ENCODE measurements around the gene GCLM. TPM values are rescaled to one million over a fixed set of nuclear protein-coding genes. Genes with fewer than 3 reads are reported as not detected.

GCLM gene
- total and polyA plus RNA-seq, 9 of the 15 experiments (the other 6 are each of a cell fraction or from before 2014, with no cell fraction given): 9.3 to 71.6 (median 24.5) TPM

DNA sequence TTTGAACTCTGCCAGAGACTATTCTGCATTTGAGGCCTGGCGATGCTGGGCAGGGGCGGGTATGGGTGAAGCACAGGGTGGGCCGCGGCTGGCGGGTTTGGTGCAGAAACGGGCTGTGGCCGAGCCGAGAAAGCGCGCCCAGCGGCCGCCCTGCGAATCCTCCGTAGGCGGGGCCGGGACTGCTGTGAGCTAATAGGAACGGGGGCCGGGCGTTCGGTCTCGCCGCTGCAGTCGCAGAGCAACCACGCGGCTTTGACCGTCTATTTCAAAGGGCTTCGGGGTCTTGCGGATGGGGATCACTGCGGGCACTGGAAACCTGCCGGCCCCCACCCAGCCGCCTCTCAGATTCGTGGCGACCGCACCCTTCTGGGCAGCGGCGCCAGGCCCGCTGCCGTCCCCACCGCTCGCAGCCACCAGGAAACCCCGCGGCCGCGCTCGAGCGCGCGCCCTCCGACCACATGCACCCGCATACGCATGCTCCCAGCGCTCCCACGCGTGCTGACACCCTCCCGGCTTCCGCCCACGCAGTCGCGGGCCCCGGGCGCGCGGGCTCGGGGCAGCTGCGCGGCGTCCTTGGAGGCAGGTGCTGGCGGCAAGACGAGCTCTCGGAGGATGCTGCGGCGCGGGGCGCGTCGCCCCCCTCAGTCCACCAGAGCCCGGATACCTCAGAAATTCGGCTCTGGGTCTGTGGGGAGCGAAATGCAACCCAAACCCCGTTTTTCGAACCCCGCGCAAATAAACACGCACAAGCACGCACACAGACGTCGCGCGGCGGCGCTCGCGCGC is 62.8 kb downstream of the GCLM start (continued):
- TF ChIP-seq NFIX (CRISPR knock-in tag; IDR thresholded peaks at IDR 0.05; ENCODE audit: low read depth): no peak
- TF ChIP-seq DPF2 (IDR thresholded peaks at IDR 0.05): no peak
- TF ChIP-seq, protein P1, sequence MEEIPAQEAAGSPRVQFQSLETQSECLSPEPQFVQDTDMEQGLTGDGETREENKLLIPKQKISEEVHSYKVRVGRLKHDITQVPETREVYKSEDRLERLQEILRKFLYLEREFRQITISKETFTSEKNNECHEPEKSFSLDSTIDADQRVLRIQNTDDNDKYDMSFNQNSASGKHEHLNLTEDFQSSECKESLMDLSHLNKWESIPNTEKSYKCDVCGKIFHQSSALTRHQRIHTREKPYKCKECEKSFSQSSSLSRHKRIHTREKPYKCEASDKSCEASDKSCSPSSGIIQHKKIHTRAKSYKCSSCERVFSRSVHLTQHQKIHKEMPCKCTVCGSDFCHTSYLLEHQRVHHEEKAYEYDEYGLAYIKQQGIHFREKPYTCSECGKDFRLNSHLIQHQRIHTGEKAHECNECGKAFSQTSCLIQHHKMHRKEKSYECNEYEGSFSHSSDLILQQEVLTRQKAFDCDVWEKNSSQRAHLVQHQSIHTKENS (CRISPR knock-in tag; IDR thresholded peaks at IDR 0.05): no peak
- no peak for TF ChIP-seq TSC22D4 (tag; IDR thresholded peaks at IDR 0.05)
- no peak for TF ChIP-seq FOXK1 (CRISPR knock-in tag; IDR thresholded peaks at IDR 0.05; ENCODE audit: borderline replicate concordance)
- TF ChIP-seq, protein P2, sequence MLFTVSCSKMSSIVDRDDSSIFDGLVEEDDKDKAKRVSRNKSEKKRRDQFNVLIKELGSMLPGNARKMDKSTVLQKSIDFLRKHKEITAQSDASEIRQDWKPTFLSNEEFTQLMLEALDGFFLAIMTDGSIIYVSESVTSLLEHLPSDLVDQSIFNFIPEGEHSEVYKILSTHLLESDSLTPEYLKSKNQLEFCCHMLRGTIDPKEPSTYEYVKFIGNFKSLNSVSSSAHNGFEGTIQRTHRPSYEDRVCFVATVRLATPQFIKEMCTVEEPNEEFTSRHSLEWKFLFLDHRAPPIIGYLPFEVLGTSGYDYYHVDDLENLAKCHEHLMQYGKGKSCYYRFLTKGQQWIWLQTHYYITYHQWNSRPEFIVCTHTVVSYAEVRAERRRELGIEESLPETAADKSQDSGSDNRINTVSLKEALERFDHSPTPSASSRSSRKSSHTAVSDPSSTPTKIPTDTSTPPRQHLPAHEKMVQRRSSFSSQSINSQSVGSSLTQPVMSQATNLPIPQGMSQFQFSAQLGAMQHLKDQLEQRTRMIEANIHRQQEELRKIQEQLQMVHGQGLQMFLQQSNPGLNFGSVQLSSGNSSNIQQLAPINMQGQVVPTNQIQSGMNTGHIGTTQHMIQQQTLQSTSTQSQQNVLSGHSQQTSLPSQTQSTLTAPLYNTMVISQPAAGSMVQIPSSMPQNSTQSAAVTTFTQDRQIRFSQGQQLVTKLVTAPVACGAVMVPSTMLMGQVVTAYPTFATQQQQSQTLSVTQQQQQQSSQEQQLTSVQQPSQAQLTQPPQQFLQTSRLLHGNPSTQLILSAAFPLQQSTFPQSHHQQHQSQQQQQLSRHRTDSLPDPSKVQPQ (CRISPR knock-in tag; IDR thresholded peaks at IDR 0.05; ENCODE audit: borderline replicate concordance): no peak
- TF ChIP-seq, protein P3, sequence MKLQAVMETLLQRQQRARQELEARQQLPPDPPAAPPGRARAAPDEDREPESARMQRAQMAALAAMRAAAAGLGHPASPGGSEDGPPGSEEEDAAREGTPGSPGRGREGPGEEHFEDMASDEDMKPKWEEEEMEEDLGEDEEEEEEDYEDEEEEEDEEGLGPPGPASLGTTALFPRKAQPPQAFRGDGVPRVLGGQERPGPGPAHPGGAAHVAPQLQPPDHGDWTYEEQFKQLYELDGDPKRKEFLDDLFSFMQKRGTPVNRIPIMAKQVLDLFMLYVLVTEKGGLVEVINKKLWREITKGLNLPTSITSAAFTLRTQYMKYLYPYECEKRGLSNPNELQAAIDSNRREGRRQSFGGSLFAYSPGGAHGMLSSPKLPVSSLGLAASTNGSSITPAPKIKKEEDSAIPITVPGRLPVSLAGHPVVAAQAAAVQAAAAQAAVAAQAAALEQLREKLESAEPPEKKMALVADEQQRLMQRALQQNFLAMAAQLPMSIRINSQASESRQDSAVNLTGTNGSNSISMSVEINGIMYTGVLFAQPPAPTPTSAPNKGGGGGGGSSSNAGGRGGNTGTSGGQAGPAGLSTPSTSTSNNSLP (IDR thresholded peaks at IDR 0.05; ENCODE audit: borderline replicate concordance, low read depth, low read length): no peak
- no peak for TF ChIP-seq BACH1 (tag; IDR thresholded peaks at IDR 0.05)
- TF ChIP-seq, protein P4, sequence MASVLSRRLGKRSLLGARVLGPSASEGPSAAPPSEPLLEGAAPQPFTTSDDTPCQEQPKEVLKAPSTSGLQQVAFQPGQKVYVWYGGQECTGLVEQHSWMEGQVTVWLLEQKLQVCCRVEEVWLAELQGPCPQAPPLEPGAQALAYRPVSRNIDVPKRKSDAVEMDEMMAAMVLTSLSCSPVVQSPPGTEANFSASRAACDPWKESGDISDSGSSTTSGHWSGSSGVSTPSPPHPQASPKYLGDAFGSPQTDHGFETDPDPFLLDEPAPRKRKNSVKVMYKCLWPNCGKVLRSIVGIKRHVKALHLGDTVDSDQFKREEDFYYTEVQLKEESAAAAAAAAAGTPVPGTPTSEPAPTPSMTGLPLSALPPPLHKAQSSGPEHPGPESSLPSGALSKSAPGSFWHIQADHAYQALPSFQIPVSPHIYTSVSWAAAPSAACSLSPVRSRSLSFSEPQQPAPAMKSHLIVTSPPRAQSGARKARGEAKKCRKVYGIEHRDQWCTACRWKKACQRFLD (CRISPR knock-in tag; IDR thresholded peaks at IDR 0.05): no peak
- TF ChIP-seq RBFOX2 (IDR thresholded peaks at IDR 0.05; ENCODE audit: low read depth, low read length): peak; percentile 86
- no peak for TF ChIP-seq TAF7 (tag; IDR thresholded peaks at IDR 0.05)
- no peak for TF ChIP-seq ZNF184 (CRISPR knock-in tag; IDR thresholded peaks at IDR 0.05)
- TF ChIP-seq POLR3G (IDR thresholded peaks at IDR 0.05; ENCODE audit: extremely low read depth, insufficient read length, insufficient replicate concordance): no peak
- 0 out of 2 replicates have a peak, but pooled peaks have one; percentile 20 for TF ChIP-seq ARID1B (IDR thresholded peaks at IDR 0.05)
- TF ChIP-seq, protein P5, sequence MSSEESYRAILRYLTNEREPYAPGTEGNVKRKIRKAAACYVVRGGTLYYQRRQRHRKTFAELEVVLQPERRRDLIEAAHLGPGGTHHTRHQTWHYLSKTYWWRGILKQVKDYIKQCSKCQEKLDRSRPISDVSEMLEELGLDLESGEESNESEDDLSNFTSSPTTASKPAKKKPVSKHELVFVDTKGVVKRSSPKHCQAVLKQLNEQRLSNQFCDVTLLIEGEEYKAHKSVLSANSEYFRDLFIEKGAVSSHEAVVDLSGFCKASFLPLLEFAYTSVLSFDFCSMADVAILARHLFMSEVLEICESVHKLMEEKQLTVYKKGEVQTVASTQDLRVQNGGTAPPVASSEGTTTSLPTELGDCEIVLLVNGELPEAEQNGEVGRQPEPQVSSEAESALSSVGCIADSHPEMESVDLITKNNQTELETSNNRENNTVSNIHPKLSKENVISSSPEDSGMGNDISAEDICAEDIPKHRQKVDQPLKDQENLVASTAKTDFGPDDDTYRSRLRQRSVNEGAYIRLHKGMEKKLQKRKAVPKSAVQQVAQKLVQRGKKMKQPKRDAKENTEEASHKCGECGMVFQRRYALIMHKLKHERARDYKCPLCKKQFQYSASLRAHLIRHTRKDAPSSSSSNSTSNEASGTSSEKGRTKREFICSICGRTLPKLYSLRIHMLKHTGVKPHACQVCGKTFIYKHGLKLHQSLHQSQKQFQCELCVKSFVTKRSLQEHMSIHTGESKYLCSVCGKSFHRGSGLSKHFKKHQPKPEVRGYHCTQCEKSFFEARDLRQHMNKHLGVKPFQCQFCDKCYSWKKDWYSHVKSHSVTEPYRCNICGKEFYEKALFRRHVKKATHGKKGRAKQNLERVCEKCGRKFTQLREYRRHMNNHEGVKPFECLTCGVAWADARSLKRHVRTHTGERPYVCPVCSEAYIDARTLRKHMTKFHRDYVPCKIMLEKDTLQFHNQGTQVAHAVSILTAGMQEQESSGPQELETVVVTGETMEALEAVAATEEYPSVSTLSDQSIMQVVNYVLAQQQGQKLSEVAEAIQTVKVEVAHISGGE (CRISPR knock-in tag; IDR thresholded peaks at IDR 0.05): no peak; a peak in 1 of 6 replicates
- no peak for TF ChIP-seq FOXK2 (conservative IDR thresholded peaks at IDR 0.05 in 1 of 2, IDR thresholded peaks at IDR 0.05 in 1 of 2; ENCODE audit: low read depth in 2 of 2)

All from K562 (cell line).